Measurements from ENCODE around the gene NUAK1.

The NUAK1 gene

GRCh38 chr12:106136263-106136662 is 2.5 kb downstream of the NUAK1 start:
- peak; percentile 57 for TF ChIP-seq CTCF (IDR thresholded peaks at IDR 0.05; ENCODE audit: low read depth, low read length)

GRCh38 chr12:106135781-106136180 is 3.0 kb downstream of the NUAK1 start:
- TF ChIP-seq CTCF (IDR thresholded peaks at IDR 0.05; ENCODE audit: low read depth, low read length), result no peak
- H3K4me3 ChIP-seq (ENCODE audit: low read depth, low read length), result peak overlapping the region; percentile 29

More at GRCh38 chr12:106136263-106136662, 2.5 kb downstream of the NUAK1 start:
- peak overlapping the region; percentile 40 for H3K4me3 ChIP-seq (ENCODE audit: low read depth, low read length)

GRCh38 chr12:106135075-106135474 is 3.7 kb downstream of the NUAK1 start:
- H3K4me3 ChIP-seq (ENCODE audit: low read depth, low read length), result no peak overlapping the region
- TF ChIP-seq CTCF (IDR thresholded peaks at IDR 0.05; ENCODE audit: low read depth, low read length), result no peak

- no peak for TF ChIP-seq CTCF (IDR thresholded peaks at IDR 0.05; ENCODE audit: low read depth, low read length)
Observed at GRCh38 chr12:106134294-106134949, 4.3 kb downstream of the NUAK1 start.

GRCh38 chr12:106133136-106134087 is 5.3 kb downstream of the NUAK1 start:
- H3K4me3 ChIP-seq (ENCODE audit: low read depth, low read length), result no peak overlapping the region
- no peak for TF ChIP-seq CTCF (IDR thresholded peaks at IDR 0.05; ENCODE audit: low read depth, low read length)

More at GRCh38 chr12:106134294-106134949, 4.3 kb downstream of the NUAK1 start:
- no peak overlapping the region for H3K4me3 ChIP-seq (ENCODE audit: low read depth, low read length)

- no peak overlapping the region for H3K4me3 ChIP-seq (ENCODE audit: low read depth, low read length)
- no peak for TF ChIP-seq CTCF (IDR thresholded peaks at IDR 0.05; ENCODE audit: low read depth, low read length)
Observed at GRCh38 chr12:106132175-106133135, 6.3 kb downstream of the NUAK1 start.

Measured in WI38 (cell line).